ENCODE measurements around the gene CPLX1. TPM values are rescaled to one million over a fixed set of nuclear protein-coding genes. Genes with fewer than 3 reads are reported as not detected.

CPLX1 gene
- total and polyA plus RNA-seq, 12 donors, result 1.5 to 10.8 (median 2.3) TPM

- TF ChIP-seq CTCF (IDR thresholded peaks at IDR 0.05), result no peak
- no peaks in the 10 kb centered on the region for H3K36me3 ChIP-seq
- no peak for DNase-seq
Measured at GRCh38 chr4:819401-820229, 6.3 kb downstream of the CPLX1 start.

GRCh38 chr4:818106-818921, 7.6 kb downstream of the CPLX1 start:
- WGBS, 2 donors, result 83 to 86% methylated on average over 42 of the region's 42 CpGs
- no peak for DNase-seq
- Histone ChIP-seq H3K27ac (no peak overlapping the region), H3K27me3 (peaks cover 0 to 84% (median 71%) of the 10 kb centered on the region in 7 donors), H3K36me3 (no peaks in the 10 kb centered on the region), H3K4me3 (no peak overlapping the region), H3K4me1 (no peaks in the 10 kb centered on the region), H3K9me3 (peaks cover 0 to 4% (median 0%) of the 10 kb centered on the region in 11 donors)
- TF ChIP-seq CTCF (IDR thresholded peaks at IDR 0.05), result no peak
- intact Hi-C loops (cut with DNase I), result no loop called here
- ATAC-seq, result no peak

More at GRCh38 chr4:819401-820229, 6.3 kb downstream of the CPLX1 start:
- Histone ChIP-seq H3K27ac (no peak overlapping the region), H3K4me3 (no peak overlapping the region), H3K9me3 (peaks cover 0 to 4% (median 0%) of the 10 kb centered on the region in 11 donors), H3K27me3 (peaks cover 3 to 84% (median 71%) of the 10 kb centered on the region in 7 donors), H3K4me1 (peaks cover 0 to under 1% (median 0%) of the 10 kb centered on the region in 9 donors)
- intact Hi-C loops (cut with DNase I), result no loop called here
- WGBS, 2 donors, result 79 to 80% methylated on average over 20 of the region's 20 CpGs
- no peak for ATAC-seq

GRCh38 chr4:815464-816146, 10.3 kb downstream of the CPLX1 start:
- ATAC-seq (no peak), DNase-seq (no peak)
- Histone ChIP-seq H3K27ac (no peak overlapping the region), H3K9me3 (peaks cover 0 to 4% (median 0%) of the 10 kb centered on the region in 11 donors), H3K36me3 (no peaks in the 10 kb centered on the region), H3K4me3 (no peak overlapping the region), H3K4me1 (no peaks in the 10 kb centered on the region), H3K27me3 (peaks cover 0 to 85% (median 61%) of the 10 kb centered on the region in 7 donors)
- 49 to 56% methylated on average over 11 of the region's 11 CpGs for WGBS, 2 donors
- no peak for TF ChIP-seq CTCF (IDR thresholded peaks at IDR 0.05)
- intact Hi-C loops (cut with DNase I), result no loop called here

- intact Hi-C loops (cut with DNase I), result no loop called here
- no peak overlapping the region for H3K27ac ChIP-seq
- no peak for ATAC-seq
- H3K36me3 ChIP-seq, result no peaks in the 10 kb centered on the region
- 76 to 83% methylated on average over 14 of the region's 14 CpGs for WGBS, 2 donors
- no peaks in the 10 kb centered on the region for H3K9me3 ChIP-seq
- no peak for TF ChIP-seq CTCF (IDR thresholded peaks at IDR 0.05)
- no peak for DNase-seq
- peaks cover 0 to 75% (median 59%) of the 10 kb centered on the region in 7 donors for H3K27me3 ChIP-seq
- H3K4me1 ChIP-seq, result no peaks in the 10 kb centered on the region
- no peak overlapping the region for H3K4me3 ChIP-seq
Measured at GRCh38 chr4:814312-814850, 11.5 kb downstream of the CPLX1 start.

All from heart right ventricle (tissue), 16 donors.